NCI-H345 (cell line): ENCODE data around the gene C19orf38.
"Not testable (repeated sequence)": the region's sequence is repeated elsewhere in the genome, so short reads cannot be mapped to it uniquely, and the experiment has no call there.

Experiments used
- DNase-seq: peaks from one replicate; lab custom pipeline; 2025; lab: John Stamatoyannopoulos, UW

C19orf38 gene

DNA sequence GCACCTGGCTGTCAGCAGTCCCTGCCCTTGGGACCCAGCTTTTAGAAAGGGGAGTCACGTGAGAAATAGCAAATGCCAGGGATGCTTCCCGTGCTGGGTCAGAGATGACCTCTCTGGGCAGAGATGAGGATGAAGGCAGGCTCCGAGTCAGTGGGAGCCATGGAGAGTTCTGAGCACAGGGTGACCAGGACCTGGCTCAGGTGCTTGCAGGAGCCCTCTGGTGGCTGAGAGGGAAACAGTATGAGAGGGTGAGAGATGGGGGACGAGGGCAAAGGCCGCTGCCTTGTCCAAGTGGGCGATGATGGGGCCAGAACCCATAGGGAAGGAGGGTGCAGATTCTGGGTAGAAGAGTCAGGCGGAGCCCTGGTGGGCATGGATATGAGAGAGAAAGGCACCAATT lies 28.0 kb upstream of the C19orf38 start:
- DNase-seq = no peak

DNA sequence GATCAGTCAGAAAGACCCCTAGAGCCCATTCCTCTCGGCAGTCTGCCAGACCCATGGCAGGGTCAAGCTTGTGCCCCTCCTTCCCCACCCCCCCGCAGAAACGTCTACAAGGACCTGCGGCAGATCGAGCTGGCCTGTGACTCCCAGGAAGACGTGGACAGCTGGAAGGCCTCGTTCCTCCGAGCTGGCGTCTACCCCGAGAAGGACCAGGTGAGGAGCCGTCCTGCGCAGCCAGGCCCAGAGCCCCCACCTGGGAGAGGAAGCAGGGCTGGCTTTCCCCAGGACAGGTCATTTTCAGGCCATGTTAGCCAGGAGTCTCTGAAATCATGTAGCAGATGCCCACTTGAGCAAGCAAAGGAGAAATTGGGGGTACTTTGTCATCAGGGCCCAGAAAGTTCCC lies 24.5 kb upstream of the C19orf38 start:
- DNase-seq = no peak

DNA sequence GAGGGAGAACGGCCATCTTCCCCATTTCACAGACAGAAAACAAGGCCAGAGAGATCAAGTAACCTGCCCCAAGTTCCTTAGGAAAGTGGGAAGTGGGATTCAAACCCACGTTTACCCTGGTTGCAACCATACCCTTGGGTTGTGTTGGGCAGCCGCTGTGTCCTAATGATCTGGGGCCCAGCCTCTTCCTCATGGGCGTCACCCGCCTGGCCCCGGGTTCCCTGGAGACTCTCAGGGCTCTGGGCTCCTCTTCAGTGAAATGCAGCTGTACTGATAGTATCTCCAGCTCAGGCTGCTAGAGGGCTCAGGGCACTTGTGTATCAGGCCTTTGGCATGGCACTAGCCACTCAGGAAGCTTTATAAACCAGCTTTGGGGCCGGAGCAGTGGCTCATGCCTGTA lies 22.0 kb upstream of the C19orf38 start:
- no peak for DNase-seq

DNA sequence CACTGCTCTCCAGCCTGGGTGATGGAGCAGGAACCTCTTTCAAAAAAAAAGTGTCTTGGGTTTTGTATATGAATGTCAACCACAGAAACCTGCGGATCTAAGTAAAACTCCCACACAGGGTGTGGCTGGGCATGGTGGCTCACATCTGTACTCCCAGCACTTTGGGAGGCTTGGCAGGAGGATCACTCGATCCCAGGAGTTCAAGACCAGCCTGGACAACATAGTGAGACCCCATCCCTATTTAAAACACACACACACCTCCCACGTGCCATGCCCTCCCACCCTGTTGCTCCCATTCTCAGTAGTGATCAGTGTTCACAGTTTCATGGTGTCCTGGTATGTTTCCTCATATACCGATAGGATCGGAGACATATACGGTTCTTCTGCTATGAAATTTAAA lies 21.4 kb upstream of the C19orf38 start:
- no peak for DNase-seq

DNA sequence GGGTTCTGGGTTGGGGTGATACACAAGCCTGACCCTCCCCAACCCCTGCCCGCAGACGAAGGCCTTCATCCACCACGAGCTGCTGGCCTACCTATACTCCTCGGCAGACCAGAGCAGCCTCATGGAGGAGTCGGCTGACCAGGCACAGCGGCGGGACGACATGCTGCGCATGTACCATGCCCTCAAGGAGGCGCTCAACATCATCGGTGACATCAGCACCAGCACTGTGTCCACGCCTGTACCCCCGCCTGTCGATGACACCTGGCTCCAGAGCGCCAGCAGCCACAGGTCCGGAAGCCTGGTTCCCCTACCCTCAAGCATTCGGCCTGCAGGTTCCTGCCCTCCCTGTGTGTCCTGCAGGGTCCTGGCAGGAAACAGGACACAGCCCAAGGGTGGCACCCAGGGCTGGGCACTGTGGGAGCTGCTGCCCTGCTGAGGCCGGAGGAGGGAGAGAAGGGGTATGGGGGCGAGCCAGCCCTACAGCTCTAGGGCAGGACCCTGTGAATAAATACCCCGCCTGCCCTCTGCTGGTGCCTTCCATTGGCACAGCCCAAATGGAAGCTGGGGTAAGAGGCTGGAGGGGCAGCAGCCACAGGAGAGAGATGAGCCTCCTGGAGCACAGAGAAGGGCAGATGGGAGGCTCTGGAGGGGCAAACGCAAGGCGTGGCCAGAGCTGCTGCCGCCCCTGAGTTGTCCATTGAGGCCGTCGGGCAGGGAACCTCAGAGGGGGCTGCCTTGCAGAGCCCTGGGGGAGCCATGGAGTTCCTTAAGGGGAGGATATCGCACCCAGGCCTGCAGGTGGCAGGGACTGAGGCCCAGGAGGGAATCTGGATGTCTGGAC lies 19.0 kb upstream of the C19orf38 start:
- DNase-seq = no peak

DNA sequence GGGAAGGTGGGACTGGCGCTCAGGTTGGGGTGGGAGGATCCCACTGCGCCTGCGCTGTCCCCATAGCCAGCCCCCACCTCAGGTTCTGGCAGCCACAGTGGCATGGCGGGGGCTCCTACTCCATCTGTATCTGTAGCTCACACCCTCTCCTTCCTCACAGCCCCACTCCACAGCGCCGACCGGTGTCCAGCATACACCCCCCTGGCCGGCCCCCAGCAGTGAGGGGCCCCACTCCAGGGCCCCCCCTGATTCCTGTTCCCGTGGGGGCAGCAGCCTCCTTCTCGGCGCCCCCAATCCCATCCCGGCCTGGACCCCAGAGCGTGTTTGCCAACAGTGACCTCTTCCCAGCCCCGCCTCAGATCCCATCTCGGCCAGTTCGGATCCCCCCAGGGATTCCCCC lies 18.2 kb upstream of the C19orf38 start:
- no peak for DNase-seq

DNA sequence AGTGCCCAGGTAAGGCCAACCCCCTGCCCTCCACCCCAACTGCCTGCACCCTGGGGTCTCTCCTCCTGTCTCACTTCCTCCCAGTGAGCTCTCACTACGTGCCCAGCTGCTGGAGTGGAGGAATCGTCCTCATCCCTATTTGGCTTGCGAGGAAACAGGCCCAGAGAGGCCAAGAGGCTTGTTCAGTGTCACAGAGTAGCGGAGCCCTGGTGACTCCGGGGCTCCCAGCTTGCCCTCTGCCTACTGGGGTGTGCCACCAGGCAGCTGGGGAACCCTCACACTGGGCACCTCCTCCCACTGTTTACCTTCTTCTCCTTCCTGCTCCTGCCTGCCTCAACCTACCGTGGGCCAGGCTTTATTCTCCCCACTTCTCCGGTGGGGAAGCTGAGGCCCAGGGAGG lies 17.8 kb upstream of the C19orf38 start:
- no peak for DNase-seq

DNA sequence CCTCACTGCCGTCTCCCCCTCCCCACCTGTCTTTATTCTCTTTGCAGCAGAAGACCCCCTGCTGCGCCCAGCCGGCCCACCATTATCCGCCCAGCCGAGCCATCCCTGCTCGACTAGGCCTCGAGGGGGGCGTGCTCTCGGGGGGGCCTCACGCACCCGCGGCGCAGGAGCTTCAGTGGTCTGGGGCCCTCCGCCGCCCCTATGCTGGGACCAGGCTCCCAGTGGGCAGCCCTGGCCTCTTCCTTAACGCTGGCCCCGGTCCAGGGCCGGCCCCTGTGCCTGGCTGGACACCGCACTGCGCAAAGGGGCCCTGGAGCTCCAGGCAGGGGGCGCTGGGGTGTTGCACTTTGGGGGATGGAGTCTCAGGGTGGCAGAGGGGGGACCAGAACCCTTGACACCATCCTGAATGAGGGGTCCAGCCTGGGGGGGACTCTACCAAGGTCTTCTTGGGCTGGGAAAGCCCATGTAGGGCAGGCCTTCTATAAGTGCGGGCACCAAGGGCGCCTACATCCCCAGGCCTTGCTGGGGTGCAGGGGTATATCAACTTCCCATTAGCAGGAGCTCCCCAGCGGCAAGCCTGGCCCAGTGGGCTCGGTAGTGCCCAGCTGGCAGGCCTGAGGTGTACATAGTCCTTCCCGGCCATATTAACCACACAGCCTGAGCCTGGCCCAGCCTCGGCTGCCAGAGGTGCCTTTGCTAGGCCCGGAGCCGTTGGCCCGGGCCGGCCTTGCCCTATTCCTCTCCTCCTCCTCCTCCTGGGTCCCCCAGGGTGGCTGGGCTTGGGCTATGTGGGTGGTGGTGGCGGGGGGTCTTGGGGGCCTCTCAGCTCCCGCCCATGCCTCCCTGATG lies 17.1 kb upstream of the C19orf38 start:
- no peak for DNase-seq

DNA sequence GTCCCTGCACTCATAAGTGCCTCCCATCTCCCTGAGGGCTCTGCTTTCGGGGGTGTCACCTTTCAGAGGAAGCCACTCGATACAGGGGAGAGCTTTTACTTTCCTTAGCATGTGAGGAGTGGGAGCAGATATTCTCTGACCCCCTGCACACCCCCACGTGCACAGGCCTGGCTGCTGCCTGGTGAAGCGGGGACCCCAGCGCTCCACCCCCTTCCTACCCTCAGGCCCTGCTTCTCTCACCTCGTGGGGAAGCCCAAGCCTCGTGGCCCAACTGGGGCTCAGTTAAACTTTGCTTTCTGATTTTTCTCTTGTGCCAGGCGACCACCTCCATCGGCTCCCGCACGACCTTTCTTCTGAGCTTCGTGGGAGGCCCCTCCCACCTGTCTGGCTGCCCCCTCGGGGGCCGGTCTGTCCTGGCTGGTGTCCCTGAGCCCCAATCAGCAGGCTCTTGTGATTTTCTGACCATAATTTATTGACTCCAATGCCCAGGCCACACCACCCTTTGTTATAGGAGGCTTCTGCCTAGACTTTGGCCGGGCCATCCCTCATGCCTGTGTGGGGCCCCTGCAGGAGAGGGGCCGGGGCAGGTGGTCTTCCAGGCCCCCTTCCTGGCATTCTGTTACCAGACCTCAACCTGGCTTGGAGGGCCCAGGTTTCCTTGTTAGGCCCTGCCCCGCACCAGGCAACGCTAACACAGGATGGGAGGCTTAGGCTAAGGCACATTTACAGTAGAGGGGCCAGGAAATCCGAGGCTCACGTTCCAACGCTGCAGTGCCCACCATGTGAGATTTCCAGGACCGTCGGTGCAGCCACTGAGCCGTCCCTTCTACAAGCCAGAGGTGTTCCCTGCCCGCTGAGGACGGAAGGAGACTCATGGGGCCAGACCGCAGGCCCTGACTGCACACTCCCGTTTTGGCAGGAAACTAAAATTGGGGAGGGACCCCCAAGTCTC lies 16.0 kb upstream of the C19orf38 start:
- no peak for DNase-seq

DNA sequence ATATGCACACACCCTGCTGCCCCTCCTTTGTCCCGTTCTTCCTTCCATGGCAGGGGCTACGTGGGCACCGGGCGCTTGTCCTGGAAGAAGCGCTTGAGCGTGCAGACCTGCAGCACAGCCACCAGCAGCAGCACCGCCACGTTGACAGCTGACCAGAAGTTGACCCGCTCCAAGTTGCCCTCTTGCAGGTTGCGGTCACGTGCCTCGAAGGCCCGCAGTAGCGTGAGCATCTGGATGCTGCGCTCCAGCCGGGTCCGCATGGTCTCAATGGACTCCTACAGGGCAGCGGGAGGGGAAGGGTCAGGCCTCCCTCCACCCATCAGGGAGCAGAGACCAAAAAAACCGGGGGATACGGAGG lies 15.3 kb upstream of the C19orf38 start:
- DNase-seq = no peak

DNA sequence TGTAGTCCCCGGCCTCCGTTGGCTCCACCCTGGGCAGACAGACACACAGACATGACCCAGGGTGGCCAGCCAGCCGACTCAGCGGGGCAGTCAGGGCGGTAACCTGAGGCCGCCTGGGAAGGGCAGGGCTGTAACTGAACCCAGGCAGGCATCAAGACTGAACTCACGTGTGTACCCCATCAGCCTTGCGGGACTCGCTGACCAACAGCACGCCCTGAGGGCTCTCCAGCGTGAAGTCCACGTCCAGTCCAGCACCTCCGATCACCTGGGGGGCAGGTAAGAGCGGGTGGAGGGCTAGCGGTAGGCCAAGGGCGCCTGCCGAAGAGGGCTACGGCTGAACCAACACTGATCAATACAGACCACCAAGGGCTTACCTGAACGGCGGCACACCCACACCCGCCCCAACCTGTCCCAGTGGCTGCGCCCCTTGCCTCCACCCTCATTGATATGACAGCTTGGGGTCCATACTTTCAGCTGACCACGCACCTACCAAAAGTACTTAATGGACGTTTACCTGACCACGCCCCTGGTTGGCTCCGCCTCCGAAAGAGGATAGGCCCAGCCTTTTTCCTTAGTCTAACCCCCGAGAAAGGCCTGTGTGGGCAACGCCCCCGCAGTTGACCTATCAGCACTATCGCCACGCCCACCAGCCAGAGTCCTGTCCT lies 13.0 kb upstream of the C19orf38 start:
- DNase-seq = no peak

DNA sequence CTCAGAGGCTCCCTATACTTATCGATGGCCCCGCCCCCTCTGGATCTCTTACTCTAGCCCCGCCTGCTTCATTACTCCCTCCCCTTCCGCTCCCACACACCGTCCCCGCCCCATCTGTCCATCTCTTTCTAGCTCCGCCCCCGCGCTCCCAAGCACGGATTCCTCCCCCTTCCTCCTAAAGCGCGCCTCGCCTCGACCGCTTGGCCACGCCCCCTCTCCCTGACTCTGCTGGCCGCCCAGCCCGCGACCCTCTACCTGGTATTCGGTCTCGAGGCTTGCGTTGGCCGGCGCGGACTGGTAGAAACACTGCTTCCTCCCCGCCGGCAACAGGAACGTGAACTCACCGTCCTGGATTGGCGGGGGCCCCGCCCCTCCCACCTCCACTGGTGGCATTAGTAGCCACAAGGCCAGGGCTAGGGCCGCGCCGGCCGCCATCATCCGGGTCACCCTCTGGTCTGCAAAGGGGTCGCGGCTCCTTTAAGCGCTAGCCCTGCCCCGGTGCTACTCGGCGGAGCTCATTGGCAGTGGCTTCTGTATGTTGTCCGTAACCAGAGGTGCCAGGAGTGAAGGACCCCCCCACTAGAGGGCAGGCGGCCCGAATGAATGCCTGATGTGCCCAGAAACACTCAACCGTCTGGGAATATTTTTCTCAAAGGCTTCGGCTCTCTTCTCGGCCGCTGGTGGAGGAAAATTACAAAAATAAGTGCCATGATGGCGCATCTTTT lies 12.3 kb upstream of the C19orf38 start, which contains the start of gene TMED1:
TMED1 (minus strand) TSS at position 459 of the 725 bp plus-strand sequence; CDS start at position 438, 21 bp downstream.
- DNase-seq = peak; percentile 100

DNA sequence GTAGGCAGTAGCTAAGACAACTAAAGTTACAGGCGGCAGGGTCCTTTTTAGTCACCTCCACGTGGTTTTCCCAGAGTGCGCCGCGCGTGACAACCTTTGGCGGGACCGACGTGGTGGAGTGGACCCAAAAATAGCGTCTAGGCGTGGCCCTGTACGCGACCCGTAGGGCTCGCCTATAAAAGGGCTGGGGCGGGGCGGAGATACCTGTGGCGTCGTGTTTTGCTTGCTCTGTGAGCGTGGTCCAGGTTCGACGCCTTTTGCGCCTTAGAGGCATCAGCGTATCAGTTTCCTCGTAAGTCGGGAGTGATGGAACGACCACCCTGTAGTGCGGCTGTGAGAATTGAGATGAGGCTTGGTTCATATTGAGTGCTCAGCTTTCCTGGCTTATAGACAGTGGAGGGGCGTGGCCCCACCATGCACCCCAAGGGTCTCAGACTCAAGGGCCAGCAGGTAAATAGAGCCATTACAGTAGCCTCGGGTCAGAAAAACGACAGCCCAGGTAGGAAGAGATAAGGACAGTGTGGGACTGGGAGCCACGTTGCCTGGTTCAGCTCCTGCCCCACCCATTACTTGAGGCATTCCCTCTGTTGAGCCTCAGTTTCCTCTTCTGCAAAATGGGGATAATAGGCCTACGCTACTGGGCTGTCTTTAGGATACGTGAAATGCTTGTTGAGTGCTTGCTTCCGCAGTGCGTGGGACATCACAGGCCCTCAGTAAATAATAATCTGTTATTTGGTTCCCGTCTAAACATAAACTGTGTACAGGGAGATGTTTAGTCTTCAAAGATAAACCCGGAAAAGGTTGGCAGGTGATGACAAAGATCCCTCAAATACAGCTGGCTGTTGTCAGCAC lies 11.5 kb upstream of the C19orf38 start:
- DNase-seq = peak; percentile 94

DNA sequence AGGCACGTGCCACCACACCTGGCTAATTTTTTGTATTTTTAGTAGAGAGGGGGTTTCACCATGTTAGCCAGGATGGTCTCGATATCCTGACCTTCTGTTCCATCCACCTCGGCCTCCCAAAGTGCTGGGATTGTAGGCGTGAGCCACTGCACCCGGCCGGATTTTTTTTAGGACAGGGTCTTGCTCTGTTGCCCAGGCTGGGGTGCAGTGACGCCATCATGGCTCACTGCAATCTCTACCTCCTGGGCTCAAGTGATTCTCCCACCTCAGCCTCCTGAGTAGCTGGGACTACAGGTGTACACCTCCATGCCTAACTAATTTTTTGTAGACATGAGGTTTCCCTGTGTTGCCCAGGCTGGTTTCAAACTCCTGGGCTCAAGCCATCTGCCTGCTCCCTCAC lies 10.6 kb upstream of the C19orf38 start:
- not testable (repeated sequence) for DNase-seq

DNA sequence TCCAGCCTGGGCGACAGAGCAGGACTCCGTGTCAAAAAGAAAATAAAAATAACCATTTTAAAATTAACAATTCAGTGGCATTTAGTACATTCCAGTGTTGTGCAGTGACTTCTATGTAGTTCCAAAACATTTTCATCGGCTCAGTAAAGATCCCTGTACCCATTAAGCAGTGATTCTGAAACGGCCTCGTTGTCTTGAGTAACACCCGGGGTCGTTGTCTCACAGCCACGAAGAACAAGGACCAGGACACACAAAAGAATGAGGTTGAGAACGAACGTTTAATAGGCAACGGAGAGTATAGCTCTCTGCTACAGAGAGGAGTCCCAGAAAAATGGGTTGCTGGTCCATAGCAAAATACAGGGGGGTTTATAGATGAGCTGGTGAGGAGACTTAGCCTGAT lies 9.8 kb upstream of the C19orf38 start:
- DNase-seq = no peak

DNA sequence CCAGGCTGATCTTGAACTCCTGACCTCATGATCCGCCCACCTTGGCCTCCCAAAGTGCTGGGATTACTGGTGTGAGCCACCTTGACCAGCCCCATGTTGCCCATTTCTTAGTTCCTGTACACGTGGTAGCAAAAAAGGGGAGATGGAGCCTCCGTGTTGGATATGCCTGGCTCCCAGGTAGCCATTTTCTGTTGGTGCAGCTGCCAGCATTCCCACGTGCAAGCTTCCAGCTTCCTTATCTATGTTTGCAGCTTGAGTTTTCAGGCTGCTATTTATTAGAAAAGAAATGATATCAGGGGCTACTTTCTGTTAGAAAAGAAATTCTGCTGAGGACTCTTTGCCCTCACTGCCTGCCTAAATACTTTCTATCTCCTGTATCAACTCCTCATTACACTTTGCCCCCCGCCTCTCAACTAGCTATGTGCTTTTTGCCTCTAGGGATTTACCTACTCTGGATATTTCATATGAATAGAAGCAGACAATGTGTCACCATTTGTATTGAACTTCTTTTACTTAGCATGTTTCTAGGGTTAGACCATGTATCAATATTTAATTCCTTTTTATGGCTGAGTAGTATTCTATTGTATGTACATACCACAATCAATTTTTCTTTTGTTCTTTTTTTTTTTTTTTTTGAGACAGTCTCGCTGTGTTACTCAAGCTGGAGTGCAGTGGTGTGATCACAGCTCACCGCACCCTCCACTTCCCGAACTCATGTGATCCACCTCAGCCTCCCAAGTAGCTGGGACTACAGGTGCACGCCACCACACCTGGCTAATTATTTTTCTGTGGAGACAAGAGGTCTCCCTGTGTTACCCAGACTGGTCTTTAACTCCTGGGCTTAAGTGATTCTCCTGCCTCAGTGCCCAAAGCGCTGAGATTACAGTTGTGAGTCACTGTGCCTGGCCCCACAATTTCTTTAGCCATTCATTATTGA lies 8.8 kb upstream of the C19orf38 start:
- no peak for DNase-seq

DNA sequence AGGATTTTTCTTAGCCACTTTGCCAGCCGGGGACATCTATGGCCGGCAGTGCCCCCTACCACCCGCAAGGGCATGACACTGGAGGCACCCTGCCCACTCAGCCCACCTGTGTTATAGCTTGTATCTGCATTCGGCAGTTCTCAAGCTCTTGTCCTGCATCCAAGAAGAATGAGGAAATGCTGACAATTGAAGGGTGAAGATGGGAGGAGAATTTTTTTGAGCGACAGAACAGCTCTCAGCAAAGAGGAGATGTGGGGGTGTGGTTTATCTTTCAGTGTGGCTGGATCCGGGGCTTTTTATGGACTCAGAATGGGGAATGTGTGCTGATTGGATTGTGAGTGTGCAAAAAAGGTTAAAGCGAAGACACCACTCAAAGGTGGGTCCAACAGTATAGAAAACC lies 5.4 kb upstream of the C19orf38 start:
- DNase-seq = no peak

DNA sequence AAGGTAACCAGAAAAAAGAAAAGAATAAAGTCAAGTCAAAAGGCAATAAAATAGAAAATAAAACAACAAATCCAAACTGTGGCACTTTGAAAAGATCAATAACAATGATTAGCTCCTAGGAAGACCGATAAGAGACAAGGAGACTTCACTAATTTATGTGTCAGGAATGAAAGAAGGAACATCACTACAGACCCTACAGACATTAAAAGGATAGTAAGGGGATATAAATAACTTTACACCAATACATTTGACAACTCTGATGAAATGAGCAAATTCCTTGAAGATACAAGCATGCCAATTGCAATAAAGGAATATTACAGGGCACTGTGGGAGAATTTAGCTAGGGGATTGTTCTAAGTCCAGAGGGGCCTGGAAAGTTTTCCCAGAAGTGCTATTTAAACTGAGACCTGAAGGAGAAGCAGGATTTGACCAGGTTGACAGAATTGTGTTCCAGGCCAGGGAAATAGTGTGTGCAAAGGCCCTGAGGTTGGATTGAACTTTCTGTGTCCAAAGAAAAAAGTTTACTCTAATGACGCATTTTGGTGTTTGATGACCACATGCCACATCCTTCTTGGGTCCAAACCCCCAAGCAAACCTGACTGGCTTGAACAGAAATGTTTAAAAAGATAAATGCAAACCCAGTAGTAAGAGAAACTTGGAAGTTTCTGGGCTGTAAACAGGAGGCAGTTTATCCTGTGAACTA lies 1.6 kb upstream of the C19orf38 start:
- DNase-seq = no peak
